ENCODE results near the gene SMYD1.
"Not testable (repeated sequence)": the region's sequence is repeated elsewhere in the genome, so short reads cannot be mapped to it uniquely, and the experiment has no call there.

The SMYD1 gene

GRCh38 chr2:88067598-88067997, at the start of gene SMYD1:
SMYD1 (plus strand) TSS chr2:88067825; CDS start chr2:88067865, 40 bp downstream.
- Histone ChIP-seq H3K27ac (ENCODE audit: low read length) (no peak within 1 kb of the TSS), H3K4me3 (ENCODE audit: low read length) (no peak within 1 kb of the TSS), H3K9me3 (ENCODE audit: control insufficient read depth, low read depth, low read length) (no peaks in the 10 kb centered on the region), H3K36me3 (ENCODE audit: control insufficient read depth, low read depth, low read length) (no peaks in the 10 kb centered on the region), H3K4me1 (ENCODE audit: control insufficient read depth, low read depth, low read length) (peaks cover 6% of the 10 kb centered on the region), H3K9ac (ENCODE audit: low read length) (no peak within 1 kb of the TSS), H3K27me3 (ENCODE audit: control insufficient read depth, insufficient read depth, low read length) (no peaks in the 10 kb centered on the region)

- H3K27ac ChIP-seq (ENCODE audit: low read length); H3K36me3 ChIP-seq (ENCODE audit: control insufficient read depth, low read depth, low read length); H3K4me3 ChIP-seq (ENCODE audit: low read length); H3K27me3 ChIP-seq (ENCODE audit: control insufficient read depth, insufficient read depth, low read length); H3K9me3 ChIP-seq (ENCODE audit: control insufficient read depth, low read depth, low read length); H3K9ac ChIP-seq (ENCODE audit: low read length): not testable (repeated sequence)
- peaks cover 28% of the 10 kb centered on the region for H3K4me1 ChIP-seq (ENCODE audit: control insufficient read depth, low read depth, low read length)
Measured at GRCh38 chr2:88018077-88018805, 49.4 kb upstream of the SMYD1 start.

DNA sequence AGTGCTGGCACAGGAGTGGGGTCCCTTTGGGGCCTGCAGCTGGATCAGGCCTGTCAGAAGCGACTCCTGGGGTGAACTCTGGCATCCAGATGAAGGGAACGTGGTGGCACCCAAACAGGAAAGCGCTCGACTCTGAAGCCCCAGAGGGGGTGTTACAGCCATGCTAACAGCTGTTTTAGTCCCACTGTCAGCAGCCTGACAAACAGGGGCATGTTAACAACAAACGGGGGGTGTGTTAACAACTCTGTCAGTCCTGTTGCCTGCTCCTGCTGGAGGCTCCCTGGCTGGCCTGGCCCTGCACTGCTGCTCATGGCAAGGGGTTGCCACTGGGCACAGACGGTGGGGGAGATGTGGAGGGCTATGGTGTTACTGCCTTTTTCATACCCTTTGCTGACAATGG, 48.7 kb upstream of the SMYD1 start:
- Histone ChIP-seq H3K27me3 (ENCODE audit: control insufficient read depth, insufficient read depth, low read length) (no peaks in the 10 kb centered on the region), H3K4me3 (ENCODE audit: low read length) (no peak overlapping the region), H3K36me3 (ENCODE audit: control insufficient read depth, low read depth, low read length) (no peaks in the 10 kb centered on the region), H3K4me1 (ENCODE audit: control insufficient read depth, low read depth, low read length) (peaks cover 30% of the 10 kb centered on the region), H3K9ac (ENCODE audit: low read length) (no peak overlapping the region), H3K9me3 (ENCODE audit: control insufficient read depth, low read depth, low read length) (no peaks in the 10 kb centered on the region), H3K27ac (ENCODE audit: low read length) (no peak overlapping the region)

GRCh38 chr2:88019985-88020384, 47.6 kb upstream of the SMYD1 start:
- H3K9me3 ChIP-seq (ENCODE audit: control insufficient read depth, low read depth, low read length): no peaks in the 10 kb centered on the region
- no peak overlapping the region for H3K9ac ChIP-seq (ENCODE audit: low read length)
- no peak overlapping the region for H3K27ac ChIP-seq (ENCODE audit: low read length)
- no peaks in the 10 kb centered on the region for H3K36me3 ChIP-seq (ENCODE audit: control insufficient read depth, low read depth, low read length)
- peaks cover 34% of the 10 kb centered on the region for H3K4me1 ChIP-seq (ENCODE audit: control insufficient read depth, low read depth, low read length)
- H3K27me3 ChIP-seq (ENCODE audit: control insufficient read depth, insufficient read depth, low read length): no peaks in the 10 kb centered on the region
- no peak overlapping the region for H3K4me3 ChIP-seq (ENCODE audit: low read length)

DNA sequence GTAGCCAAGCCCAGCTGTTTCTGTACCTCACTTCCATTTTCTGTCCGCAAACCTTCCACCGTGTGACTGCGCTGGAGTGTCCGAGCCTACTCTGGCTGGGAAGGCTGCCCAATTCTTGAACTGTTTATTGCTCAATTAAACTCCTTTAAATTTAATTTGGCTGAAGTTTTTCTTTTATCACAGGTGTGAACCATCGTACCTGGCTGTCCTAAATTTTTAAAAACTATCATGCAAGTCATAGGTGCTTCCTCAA, 45.0 kb upstream of the SMYD1 start:
- Histone ChIP-seq H3K9me3 (ENCODE audit: control insufficient read depth, low read depth, low read length) (no peaks in the 10 kb centered on the region), H3K27me3 (ENCODE audit: control insufficient read depth, insufficient read depth, low read length) (no peaks in the 10 kb centered on the region), H3K9ac (ENCODE audit: low read length) (no peak overlapping the region), H3K4me1 (ENCODE audit: control insufficient read depth, low read depth, low read length) (peaks cover 30% of the 10 kb centered on the region), H3K36me3 (ENCODE audit: control insufficient read depth, low read depth, low read length) (peaks cover 3% of the 10 kb centered on the region), H3K4me3 (ENCODE audit: low read length) (no peak overlapping the region), H3K27ac (ENCODE audit: low read length) (no peak overlapping the region)

DNA sequence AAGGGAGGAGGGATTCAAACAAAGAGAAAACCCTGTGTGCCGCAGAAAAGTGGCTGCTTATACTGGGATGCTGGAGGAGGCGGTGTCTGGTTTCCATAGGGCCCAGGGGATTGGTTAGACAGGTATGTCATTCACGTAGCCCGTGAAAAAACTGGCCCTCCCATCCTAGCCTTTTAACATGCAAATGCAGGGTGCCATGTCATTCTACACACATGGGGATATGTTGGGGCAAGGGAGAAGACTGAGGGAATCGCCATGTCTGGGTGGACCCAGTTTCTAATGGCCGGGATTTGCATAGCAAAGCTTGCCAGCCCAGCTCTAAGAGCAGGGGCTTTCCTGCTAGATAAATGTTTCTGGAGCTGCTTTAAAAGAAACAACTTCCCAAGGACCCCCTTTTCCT, 43.1 kb upstream of the SMYD1 start:
- Histone ChIP-seq H3K9ac (ENCODE audit: low read length) (peak overlapping the region; percentile 8), H3K27ac (ENCODE audit: low read length) (peak overlapping the region; percentile 16), H3K4me1 (ENCODE audit: control insufficient read depth, low read depth, low read length) (peaks cover 11% of the 10 kb centered on the region), H3K9me3 (ENCODE audit: control insufficient read depth, low read depth, low read length) (no peaks in the 10 kb centered on the region), H3K4me3 (ENCODE audit: low read length) (no peak overlapping the region), H3K27me3 (ENCODE audit: control insufficient read depth, insufficient read depth, low read length) (no peaks in the 10 kb centered on the region), H3K36me3 (ENCODE audit: control insufficient read depth, low read depth, low read length) (peaks cover 3% of the 10 kb centered on the region)

DNA sequence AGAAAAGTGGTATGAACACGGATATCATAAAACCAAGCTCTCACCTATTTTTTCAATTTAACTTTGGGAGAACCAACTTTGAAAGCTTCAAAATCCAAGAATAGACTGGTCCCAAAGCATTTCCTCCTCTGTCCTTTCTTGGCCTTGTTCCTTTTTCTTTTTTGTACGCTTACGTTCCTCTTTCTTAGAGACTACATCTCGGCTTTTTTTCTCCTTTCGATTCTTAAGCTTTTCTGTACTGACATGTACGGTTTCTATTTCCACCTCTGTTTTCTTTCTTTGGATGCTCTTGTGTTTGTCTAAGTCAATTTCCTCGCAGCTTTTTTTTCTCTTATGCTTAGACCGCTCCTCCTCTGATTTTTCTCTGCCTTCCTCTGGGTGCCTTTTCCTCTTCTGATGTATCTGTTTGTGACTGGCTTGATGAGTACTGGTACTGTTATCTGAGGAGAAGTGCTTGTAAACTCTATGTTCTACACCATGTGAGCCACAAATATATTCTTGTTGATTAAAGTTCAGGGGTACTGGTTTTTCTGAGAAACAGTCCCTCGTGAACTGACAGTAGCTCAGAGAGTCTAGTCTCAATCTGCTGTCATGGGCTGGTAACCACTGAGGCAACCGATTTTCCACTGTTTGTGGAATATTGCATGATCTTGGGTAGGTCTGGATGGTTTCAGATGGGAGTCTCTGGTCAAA, 39.8 kb upstream of the SMYD1 start:
- Histone ChIP-seq H3K4me3 (ENCODE audit: low read length) (no peak overlapping the region), H3K9ac (ENCODE audit: low read length) (no peak overlapping the region), H3K9me3 (ENCODE audit: control insufficient read depth, low read depth, low read length) (no peaks in the 10 kb centered on the region), H3K4me1 (ENCODE audit: control insufficient read depth, low read depth, low read length) (peaks cover 9% of the 10 kb centered on the region), H3K27ac (ENCODE audit: low read length) (no peak overlapping the region), H3K27me3 (ENCODE audit: control insufficient read depth, insufficient read depth, low read length) (no peaks in the 10 kb centered on the region), H3K36me3 (ENCODE audit: control insufficient read depth, low read depth, low read length) (peaks cover 14% of the 10 kb centered on the region)

GRCh38 chr2:88028931-88029330, 38.7 kb upstream of the SMYD1 start:
- Histone ChIP-seq H3K9me3 (ENCODE audit: control insufficient read depth, low read depth, low read length) (no peaks in the 10 kb centered on the region), H3K9ac (ENCODE audit: low read length) (no peak overlapping the region), H3K4me1 (ENCODE audit: control insufficient read depth, low read depth, low read length) (peaks cover 7% of the 10 kb centered on the region), H3K27ac (ENCODE audit: low read length) (no peak overlapping the region), H3K36me3 (ENCODE audit: control insufficient read depth, low read depth, low read length) (peaks cover 18% of the 10 kb centered on the region), H3K4me3 (ENCODE audit: low read length) (no peak overlapping the region), H3K27me3 (ENCODE audit: control insufficient read depth, insufficient read depth, low read length) (no peaks in the 10 kb centered on the region)

DNA sequence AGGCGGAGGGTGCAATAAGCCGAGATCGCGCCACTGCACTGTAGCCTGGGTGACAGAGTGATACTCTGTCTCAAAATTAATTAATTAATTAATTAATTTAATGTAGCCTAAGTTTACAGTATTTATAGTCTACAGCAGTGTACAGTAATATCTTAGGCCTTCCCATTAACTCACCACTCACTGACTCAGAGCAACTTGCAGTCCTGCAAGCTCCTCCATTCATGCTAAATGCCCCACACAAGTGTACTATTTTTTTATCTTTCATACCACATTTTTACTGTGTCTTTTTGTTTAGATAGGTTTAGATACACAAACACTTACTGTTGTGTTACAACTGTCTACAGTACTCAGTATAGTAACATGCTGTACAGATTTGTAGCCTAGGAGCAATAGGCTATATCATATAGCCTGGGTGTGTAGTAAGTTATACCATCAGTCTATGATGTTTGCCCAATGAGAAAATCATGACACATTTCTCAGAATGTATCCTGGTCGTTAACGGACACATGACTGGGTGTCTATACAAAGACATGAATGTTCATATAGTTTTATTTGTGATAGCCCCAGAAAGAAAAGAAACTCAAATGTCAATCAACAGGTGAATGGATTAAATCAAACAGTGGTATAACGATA, 35.4 kb upstream of the SMYD1 start:
- Histone ChIP-seq H3K27me3 (ENCODE audit: control insufficient read depth, insufficient read depth, low read length) (no peaks in the 10 kb centered on the region), H3K4me1 (ENCODE audit: control insufficient read depth, low read depth, low read length) (peaks cover 3% of the 10 kb centered on the region), H3K27ac (ENCODE audit: low read length) (no peak overlapping the region), H3K36me3 (ENCODE audit: control insufficient read depth, low read depth, low read length) (peaks cover 26% of the 10 kb centered on the region), H3K4me3 (ENCODE audit: low read length) (no peak overlapping the region), H3K9me3 (ENCODE audit: control insufficient read depth, low read depth, low read length) (no peaks in the 10 kb centered on the region), H3K9ac (ENCODE audit: low read length) (no peak overlapping the region)

GRCh38 chr2:88036182-88036581, 31.4 kb upstream of the SMYD1 start:
- no peak overlapping the region for H3K4me3 ChIP-seq (ENCODE audit: low read length)
- H3K36me3 ChIP-seq (ENCODE audit: control insufficient read depth, low read depth, low read length): peaks cover 18% of the 10 kb centered on the region
- no peak overlapping the region for H3K27ac ChIP-seq (ENCODE audit: low read length)
- H3K9me3 ChIP-seq (ENCODE audit: control insufficient read depth, low read depth, low read length): no peaks in the 10 kb centered on the region
- H3K27me3 ChIP-seq (ENCODE audit: control insufficient read depth, insufficient read depth, low read length): no peaks in the 10 kb centered on the region
- no peaks in the 10 kb centered on the region for H3K4me1 ChIP-seq (ENCODE audit: control insufficient read depth, low read depth, low read length)
- H3K9ac ChIP-seq (ENCODE audit: low read length): no peak overlapping the region

GRCh38 chr2:88036606-88037005, 31.0 kb upstream of the SMYD1 start:
- H3K27me3 ChIP-seq (ENCODE audit: control insufficient read depth, insufficient read depth, low read length): no peaks in the 10 kb centered on the region
- H3K27ac ChIP-seq (ENCODE audit: low read length): no peak overlapping the region

More at GRCh38 chr2:88036606-88037005, 31.0 kb upstream of the SMYD1 start:
- no peak overlapping the region for H3K9ac ChIP-seq (ENCODE audit: low read length)
- H3K4me3 ChIP-seq (ENCODE audit: low read length): no peak overlapping the region
- no peaks in the 10 kb centered on the region for H3K9me3 ChIP-seq (ENCODE audit: control insufficient read depth, low read depth, low read length)
- H3K4me1 ChIP-seq (ENCODE audit: control insufficient read depth, low read depth, low read length): no peaks in the 10 kb centered on the region
- peaks cover 18% of the 10 kb centered on the region for H3K36me3 ChIP-seq (ENCODE audit: control insufficient read depth, low read depth, low read length)

Measured in iPS-18a (cell line).